Stimulated activated CD4-positive, alpha-beta T cell treated with anti-CD3 and anti-CD28 coated beads, Interleukin-4, amount 100 ng/mL, for 48 hours (primary cell): ENCODE measurements around the gene MSH5.
"Not testable (repeated sequence)": the region's sequence is repeated elsewhere in the genome, so short reads cannot be mapped to it uniquely, and the experiment has no call there.

Source experiments
- DNase-seq, 2 donors: peaks; one replicate each; pipeline ENCODE4 v3.0.0-alpha.2; 2020; ENCODE audit warnings: low read depth in 2 of 2

Gene MSH5

GRCh38 chr6:31739639-31740396 is at the start of gene MSH5:
MSH5 (plus strand) TSS chr6:31740005; CDS start chr6:31740467, 462 bp downstream.
- DNase-seq: peak; percentile 91 to 97

GRCh38 chr6:31690231-31691077 is 49.4 kb upstream of the MSH5 start:
- no peak for DNase-seq

GRCh38 chr6:31691078-31691463 is 48.7 kb upstream of the MSH5 start:
- no peak for DNase-seq

GRCh38 chr6:31691564-31692108 is 48.2 kb upstream of the MSH5 start:
- DNase-seq: no peak

GRCh38 chr6:31692353-31692752 is 47.5 kb upstream of the MSH5 start:
- no peak for DNase-seq

GRCh38 chr6:31692886-31693285 is 46.9 kb upstream of the MSH5 start:
- DNase-seq: no peak

GRCh38 chr6:31693535-31693934 is 46.3 kb upstream of the MSH5 start:
- DNase-seq: no peak

- DNase-seq: no peak
Measured at GRCh38 chr6:31697555-31697954, 42.2 kb upstream of the MSH5 start.

- no peak for DNase-seq
Measured at GRCh38 chr6:31700740-31701401, 38.9 kb upstream of the MSH5 start.

- no peak for DNase-seq
Measured at GRCh38 chr6:31701666-31702404, 38.0 kb upstream of the MSH5 start.

GRCh38 chr6:31702405-31702818 is 37.4 kb upstream of the MSH5 start:
- DNase-seq: peak in 1 of 2 donors; percentile 31

- DNase-seq: peak; percentile 94 to 96
Measured at GRCh38 chr6:31702819-31703716, 36.7 kb upstream of the MSH5 start, which contains the start of gene ABHD16A. ABHD16A (minus strand) TSS chr6:31703324; CDS start chr6:31703281, 43 bp downstream.

- no peak for DNase-seq
Measured at GRCh38 chr6:31705931-31706330, 33.9 kb upstream of the MSH5 start.

GRCh38 chr6:31706599-31706998 is 33.2 kb upstream of the MSH5 start, which contains the start of gene LY6G6F:
LY6G6F (plus strand) TSS chr6:31706866; CDS start chr6:31706907, 41 bp downstream.
- no peak for DNase-seq

- no peak for DNase-seq
Measured at GRCh38 chr6:31707701-31708100, 32.1 kb upstream of the MSH5 start.

- no peak for DNase-seq
Measured at GRCh38 chr6:31708224-31708623, 31.6 kb upstream of the MSH5 start.

- DNase-seq: not testable (repeated sequence)
Measured at GRCh38 chr6:31709157-31709556, 30.6 kb upstream of the MSH5 start.

- no peak for DNase-seq
Measured at GRCh38 chr6:31710523-31711219, 29.1 kb upstream of the MSH5 start.

- DNase-seq: no peak
Measured at GRCh38 chr6:31711233-31711632, 28.6 kb upstream of the MSH5 start.
